Measurements from ENCODE around the gene CCDC69.

DNA sequence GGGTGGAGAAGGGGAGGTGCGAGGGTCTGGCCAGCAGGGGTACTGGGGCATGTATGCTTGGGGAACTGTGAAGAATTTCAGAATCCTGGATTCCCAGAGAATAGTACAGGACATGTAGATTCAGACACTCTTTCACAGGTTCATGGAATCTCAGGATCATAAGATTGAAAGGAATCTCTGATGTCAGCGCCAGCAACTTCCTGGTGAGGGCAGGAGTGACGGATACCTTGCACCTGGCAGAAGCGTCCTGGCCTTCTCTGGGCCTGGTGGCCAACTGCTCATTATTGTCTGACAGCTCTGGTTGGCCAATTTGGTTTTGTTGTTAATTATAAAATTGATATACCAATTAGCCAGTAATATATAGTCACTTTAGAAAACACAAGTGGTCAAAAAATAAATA lies 36.0 kb upstream of the CCDC69 start:
- TF ChIP-seq EZH2phosphoT487 (IDR thresholded peaks at IDR 0.05; ENCODE audit: borderline replicate concordance, low read depth, low read length), result no peak
- TF ChIP-seq, protein P1, sequence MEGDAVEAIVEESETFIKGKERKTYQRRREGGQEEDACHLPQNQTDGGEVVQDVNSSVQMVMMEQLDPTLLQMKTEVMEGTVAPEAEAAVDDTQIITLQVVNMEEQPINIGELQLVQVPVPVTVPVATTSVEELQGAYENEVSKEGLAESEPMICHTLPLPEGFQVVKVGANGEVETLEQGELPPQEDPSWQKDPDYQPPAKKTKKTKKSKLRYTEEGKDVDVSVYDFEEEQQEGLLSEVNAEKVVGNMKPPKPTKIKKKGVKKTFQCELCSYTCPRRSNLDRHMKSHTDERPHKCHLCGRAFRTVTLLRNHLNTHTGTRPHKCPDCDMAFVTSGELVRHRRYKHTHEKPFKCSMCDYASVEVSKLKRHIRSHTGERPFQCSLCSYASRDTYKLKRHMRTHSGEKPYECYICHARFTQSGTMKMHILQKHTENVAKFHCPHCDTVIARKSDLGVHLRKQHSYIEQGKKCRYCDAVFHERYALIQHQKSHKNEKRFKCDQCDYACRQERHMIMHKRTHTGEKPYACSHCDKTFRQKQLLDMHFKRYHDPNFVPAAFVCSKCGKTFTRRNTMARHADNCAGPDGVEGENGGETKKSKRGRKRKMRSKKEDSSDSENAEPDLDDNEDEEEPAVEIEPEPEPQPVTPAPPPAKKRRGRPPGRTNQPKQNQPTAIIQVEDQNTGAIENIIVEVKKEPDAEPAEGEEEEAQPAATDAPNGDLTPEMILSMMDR (conservative IDR thresholded peaks at IDR 0.05; ENCODE audit: low read length), result no peak

Measured in OCI-LY7 (cell line).